Right forelimb (tissue), 1 donor: ENCODE measurements around the gene BLZF1.
"Not testable (repeated sequence)": the region's sequence is repeated elsewhere in the genome, so short reads cannot be mapped to it uniquely, and the experiment has no call there.

ENCODE experiments used
- DNase-seq: peaks from one replicate; pipeline ENCODE4 v3.0.0-alpha.2; 2018

BLZF1 gene

GRCh38 chr1:169367686-169368405, at the start of gene BLZF1, which contains the start of gene NME7:
TSS of gene BLZF1 (plus strand) at chr1:169368195. CDS start at chr1:169369523, 1,328 bp downstream.
TSS of gene NME7 (minus strand) at chr1:169367797. CDS start at chr1:169367710, 87 bp downstream.
- peak; percentile 97 for DNase-seq

- DNase-seq = no peak
Observed at GRCh38 chr1:169318536-169319244, 49.3 kb upstream of the BLZF1 start.

GRCh38 chr1:169321539-169321938, 46.5 kb upstream of the BLZF1 start:
- no peak for DNase-seq

DNA sequence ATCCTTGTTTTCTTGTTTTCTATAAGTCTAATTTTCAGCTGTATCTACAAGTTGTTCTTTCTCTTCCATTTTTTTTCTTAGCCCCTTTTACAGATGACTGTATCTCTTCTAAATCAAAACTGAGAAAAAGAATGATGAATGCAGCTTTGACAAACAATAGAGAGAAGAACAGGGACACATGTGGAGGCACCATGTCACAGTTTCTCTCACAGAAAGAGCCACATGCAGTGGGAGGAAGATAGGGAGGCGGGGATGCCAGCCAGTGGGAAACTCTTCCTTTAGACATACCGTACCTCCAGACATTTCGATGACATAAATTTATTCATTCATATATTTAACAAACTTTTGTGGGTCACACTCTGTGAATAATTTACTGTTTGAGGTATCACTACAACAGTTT, 45.9 kb upstream of the BLZF1 start:
- no peak for DNase-seq

- DNase-seq = no peak
Observed at GRCh38 chr1:169325117-169325516, 42.9 kb upstream of the BLZF1 start.

GRCh38 chr1:169326261-169326955, 41.6 kb upstream of the BLZF1 start:
- no peak for DNase-seq

- DNase-seq = no peak
Observed at GRCh38 chr1:169326956-169327268, 41.1 kb upstream of the BLZF1 start.

DNA sequence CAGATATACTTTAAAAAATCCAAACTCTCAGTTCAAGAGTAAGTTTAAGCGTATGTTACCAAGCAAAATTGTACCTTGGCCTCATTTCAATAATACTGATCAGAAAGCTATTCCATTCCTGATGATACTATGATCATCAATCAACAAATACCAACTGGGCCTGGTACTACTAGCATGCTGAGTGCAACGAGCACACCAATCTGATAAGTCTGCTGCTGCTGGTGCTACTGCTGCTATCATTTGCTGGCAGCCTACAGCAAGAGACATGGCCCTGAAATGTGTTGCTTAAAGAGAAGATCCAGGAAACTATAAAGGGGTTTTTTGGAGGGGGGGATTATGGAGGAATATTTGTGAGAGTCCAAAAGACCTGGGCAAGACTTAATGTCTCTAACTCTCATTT, 40.1 kb upstream of the BLZF1 start:
- no peak for DNase-seq

DNA sequence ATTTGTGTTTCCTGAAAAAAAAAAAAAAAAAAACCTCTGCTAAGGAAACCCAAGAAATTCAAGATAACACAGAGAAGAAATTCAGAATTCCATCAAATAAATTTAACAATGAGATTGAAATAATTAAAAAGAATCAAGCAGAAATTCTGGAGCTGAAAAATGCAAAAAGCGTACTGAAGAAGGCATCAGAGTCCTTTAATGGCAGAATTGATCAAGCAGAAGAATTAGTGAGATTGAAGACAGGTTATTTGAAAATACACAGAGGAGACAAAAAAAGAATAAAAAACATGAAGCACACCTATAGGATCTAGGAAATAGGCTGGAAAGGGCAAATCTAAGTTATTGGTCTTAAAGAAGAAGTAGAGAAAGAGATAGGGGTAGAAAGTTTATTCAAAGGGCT, 38.6 kb upstream of the BLZF1 start:
- DNase-seq = no peak

GRCh38 chr1:169330927-169331326, 37.1 kb upstream of the BLZF1 start:
- no peak for DNase-seq

DNA sequence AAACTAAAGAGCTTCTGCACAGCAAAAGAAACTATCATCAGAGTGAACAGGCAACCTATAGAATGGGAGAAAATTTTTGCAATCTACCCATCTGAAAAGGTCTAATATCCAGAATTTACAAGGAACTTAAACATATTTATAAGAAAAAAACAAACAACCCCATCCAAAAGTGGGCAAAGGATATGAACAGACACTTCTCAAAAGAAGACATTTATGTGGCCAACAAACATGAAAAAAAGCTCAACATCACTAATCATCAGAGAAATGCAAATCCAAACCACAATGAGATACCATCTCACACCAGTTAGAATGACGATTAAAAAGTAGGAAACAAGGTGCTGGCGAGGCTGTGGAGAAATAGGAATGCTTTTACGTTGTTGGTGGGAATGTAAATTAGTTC, 33.3 kb upstream of the BLZF1 start:
- DNase-seq = not testable (repeated sequence)

GRCh38 chr1:169336947-169337715, 30.9 kb upstream of the BLZF1 start:
- not testable (repeated sequence) for DNase-seq

DNA sequence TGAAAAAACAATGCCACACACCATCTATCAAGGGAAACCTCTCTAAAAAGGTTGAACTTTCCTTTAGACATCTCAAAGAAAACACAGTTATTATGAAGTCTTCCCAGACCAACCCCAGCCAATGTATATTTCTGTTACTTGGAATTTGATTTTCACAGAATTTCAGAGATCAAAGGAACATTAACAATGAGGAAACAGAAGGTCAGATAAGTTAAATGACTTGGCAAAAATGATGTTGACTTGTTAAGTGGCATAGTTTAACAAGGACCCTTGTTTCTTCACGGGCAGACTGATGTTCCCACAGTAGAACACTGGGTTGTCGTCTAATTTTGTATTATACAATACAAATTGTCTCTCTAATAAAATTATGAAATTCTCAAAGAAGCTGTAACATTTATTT, 29.4 kb upstream of the BLZF1 start:
- no peak for DNase-seq

DNA sequence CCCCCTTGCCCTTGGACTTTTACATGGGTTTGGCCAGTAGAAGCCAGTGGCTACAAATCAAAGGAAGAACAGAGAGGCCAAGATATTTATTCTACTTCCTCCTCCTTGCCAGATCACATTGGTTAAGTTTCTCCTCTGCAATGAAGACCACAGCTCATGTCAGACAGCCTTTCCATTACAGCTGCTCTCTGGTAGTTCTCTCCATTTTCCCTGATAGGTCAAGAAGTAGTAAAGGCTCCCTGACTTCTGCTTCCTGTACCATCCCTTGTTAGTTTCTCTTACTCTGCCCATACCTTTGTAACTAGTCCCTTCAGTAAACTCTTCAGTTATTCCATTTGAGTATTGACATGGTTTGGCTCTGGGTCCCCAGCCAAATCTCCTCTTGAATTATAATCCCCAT, 28.2 kb upstream of the BLZF1 start:
- DNase-seq = no peak

GRCh38 chr1:169340882-169341281, 27.1 kb upstream of the BLZF1 start:
- no peak for DNase-seq

- not testable (repeated sequence) for DNase-seq
Observed at GRCh38 chr1:169342096-169342495, 25.9 kb upstream of the BLZF1 start.

GRCh38 chr1:169345511-169345910, 22.5 kb upstream of the BLZF1 start:
- DNase-seq = no peak

DNA sequence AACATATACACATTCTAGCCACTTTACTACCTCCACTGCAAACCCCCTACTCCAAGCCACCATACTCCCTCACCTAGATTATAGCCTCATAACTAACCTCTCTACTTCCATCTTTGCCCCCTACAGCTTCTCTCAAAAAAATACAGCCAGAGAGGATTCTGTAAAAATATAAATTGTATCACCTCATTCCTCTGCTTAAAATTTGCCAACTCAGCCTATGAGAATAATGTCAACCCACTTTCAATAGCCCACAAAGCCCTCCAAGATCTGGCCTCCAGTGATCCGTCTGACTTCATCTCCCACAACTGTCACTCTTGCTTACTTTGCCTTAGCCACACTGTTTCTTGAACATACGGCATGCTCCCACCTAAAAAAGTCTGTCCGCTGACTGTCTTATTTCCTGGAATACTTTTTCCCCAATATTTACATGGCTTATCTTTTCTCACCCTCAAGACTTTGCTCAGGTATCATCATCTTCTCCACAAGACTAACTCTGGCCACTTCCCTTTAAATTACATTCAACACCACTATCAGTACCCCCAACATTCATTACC, 21.9 kb upstream of the BLZF1 start:
- no peak for DNase-seq

DNA sequence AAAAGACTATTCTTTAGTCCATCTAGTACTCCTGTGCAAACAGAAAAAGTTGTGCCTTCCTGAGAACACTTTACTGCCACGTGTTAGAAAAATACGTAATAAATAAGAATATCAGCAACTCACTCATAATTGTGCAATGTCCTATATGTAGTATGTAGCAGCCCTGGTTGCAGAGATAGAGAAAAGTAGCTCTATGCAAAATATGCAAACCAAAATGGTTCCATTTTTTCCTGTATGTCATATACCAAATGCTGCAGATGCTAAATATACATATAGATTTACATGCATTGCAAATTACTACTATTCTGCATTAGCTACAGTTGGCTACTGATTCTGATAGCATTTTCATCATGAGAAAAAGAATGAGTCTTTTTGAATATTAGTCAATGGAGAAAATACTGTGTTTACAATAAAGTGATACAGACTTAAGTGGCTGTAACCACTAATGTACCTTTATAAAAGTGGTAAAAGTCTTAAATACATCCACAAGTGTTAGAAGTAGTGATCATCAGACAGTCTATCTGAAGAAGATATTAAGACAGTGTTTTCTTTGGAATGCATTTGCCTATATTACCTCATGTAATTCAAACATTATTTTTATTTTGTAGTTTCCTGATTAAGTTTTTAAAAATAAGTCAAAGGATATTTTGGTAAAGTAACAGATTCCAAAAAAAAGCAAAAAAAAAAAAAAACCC, 20.2 kb upstream of the BLZF1 start:
- no peak for DNase-seq

- DNase-seq = no peak
Observed at GRCh38 chr1:169348383-169349036, 19.5 kb upstream of the BLZF1 start.

DNA sequence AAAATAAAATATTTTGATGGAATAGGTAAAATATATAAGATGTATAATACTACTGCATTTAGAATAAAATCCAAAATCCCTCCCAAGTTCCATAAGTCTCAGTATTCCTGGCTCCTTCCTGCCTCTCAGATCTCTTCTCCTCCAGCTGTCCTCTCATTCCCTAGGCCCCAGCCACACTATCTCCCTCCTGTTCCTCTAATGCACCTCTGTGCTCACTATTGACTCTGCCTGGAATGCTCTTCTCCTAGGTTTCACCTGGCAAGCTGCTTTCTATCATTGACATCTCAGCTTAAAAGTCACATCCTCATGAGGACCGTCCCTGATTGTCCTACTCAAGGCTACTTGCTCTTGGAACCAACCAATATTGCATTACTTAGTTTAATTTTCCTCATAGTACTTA, 7.6 kb upstream of the BLZF1 start:
- no peak for DNase-seq

GRCh38 chr1:169361281-169361680, 6.7 kb upstream of the BLZF1 start:
- no peak for DNase-seq
